HG02852 (cell line): ENCODE data around the gene KCNF1.

Experiments used
- ATAC-seq: cut with Tn5 transposase; IDR thresholded peaks from one replicate; pipeline ENCODE4 v1.9.1; 2021; ENCODE audit warnings: mild to moderate bottlenecking, moderate library complexity; ENCODE audit not compliant: unreplicated experiment

Gene KCNF1

DNA sequence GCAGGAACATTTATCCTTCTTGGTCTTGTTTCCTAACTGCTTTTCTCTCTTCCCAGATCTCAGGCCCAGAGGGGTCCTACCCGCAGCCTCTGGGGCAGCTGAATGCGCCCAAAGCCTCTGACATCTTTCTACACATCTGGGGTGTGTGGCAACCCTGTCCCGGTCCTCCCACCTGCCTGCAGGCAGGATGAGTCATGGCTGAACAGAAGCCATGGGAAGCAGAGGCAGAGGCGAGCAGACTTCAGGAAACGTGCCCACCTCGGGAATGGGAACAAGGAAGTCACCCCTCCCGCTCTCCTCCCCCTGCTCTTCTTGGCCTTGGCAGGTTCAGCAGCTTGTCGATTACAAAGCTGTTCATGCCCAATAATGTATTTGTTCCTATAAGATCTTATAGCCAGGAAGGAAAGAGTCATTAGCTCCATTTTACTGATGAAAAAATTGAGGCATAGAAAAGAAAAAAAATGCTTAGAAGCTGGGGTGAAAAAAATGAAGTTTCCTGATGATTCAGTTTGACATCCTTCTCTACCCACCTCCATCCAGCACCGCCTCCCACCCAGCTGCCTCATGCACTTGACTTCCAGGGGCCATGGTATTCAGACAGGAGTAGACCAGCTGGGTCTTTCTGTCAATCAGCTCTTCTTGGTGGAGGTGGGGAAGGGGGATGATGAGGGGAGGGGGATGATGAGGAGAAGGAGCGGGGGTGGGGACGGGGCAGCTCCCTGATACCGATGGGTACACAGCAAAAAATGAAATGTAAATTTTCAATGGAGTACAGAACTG, 10.4 kb upstream of the KCNF1 start:
- no peak for ATAC-seq

DNA sequence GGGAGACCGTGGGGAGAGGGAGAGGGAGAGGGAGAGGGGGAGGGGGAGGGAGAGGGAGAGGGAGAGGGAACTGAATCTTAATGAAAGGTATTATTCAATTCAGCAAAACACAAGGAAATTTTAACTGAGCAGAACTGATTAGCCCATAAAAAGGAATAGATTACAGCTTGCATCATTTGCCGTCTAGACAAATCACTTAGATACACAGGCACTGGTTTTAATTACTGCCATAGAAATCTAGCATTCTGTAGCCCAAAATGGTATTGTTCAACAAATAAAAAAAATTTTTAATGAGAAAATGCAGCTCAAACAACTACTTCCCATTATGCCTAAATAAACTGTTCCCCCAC, 7.9 kb upstream of the KCNF1 start:
- no peak for ATAC-seq

DNA sequence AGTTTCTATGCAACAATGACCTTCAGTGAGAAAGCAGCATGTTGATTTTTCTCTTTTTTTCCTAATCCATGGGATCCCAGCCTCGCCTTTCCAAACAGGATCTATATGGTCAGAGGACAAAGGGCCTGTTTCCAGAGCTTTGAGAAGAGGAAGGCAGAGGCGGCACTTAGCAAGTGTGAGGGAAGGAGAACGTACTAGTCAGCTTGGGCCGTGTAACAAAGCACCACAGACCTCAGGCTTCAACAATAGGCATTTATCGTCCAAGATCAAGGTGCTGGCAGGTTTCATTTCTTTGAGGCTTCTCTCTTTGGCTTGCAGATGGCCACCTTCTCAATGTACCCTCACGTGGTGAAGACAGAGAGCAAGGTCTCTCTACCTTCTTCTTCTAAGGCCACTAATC, 7.3 kb upstream of the KCNF1 start:
- ATAC-seq, result no peak

DNA sequence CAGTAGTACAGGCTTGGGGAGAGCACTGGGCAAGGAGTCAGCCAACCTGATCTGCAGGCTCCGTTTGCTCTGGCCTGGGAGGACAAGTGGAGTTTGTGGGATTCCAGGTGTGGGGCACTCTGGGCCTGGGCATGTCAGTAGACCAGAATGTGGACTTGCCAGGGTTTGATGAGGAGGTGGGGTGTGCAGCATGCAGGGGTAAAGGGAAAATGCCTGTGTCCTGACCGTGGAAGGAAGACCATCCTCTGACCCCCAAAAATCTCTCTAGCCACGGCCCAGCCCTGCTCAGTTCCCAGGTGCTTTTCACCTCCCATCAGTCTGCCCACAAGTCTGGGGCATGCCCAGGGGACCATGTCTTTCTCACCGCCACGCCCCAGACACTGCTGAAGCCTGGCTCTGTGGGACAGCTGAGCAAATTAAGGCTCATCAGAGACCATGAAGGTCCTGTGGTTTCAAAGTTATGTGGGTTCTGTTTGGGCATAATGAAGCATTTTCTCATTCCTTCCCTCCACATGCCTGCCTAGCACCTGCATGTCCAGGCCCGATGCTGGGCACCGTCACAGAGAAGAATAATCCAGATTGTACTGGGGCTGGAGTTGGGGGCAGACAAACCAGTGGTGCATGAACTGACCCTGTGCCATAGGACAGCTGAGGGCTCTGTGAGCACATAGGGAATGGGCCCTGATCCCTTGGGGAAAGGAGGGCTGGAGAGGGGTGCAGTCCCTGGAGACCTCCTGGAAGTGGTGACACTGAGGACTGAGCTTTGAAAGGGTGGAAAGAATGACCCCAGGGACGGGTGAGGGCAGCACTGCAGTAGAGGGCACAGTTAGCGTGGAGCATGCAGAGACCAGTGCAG, 6.5 kb upstream of the KCNF1 start:
- ATAC-seq, result no peak

DNA sequence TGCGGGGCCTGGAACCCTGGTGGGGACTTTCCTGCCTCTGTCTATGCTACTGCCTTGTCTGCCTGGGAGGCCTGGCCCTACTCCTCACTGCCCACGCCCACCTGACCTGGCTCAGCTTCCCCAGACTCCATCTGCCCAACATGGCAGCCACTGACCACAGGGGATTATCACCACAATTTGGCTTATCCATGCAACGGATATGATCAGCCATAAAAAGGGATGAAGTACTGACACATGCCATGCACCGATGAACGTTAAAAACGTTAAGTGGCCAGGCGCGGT, 5.9 kb upstream of the KCNF1 start:
- no peak for ATAC-seq

DNA sequence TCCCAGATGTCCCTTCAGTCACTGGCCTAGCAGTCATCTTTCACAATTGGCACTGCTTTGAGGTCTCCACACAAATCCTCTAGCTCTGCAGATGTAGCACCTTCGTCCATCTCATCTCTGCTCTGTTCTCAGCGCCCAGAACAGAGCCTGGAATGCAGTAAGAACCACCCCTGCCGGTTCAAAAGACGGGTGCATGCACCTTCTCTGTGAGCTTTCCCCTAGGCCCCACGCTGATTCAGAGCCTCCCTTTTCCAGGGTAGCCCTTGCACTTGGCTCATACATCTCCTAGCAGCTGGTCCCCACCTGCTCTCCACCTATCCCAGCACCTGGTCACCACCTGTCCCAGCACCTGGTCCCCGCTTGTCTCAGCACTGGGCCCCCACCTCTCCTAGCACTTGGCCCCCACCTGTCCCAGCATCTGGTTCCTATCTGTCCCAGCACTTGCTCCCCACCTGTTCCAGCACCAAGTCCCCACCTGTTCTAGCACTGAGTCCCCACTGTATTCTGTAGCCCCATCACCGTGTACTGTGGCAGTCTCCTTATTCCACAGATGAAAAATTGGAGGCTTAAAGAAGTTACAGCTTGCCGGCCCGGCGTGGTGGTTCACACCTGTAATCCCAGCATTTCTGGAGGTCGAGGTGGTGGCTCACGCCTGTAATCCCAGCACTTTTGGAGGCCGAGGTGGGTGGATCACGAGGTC, 4.7 kb upstream of the KCNF1 start:
- ATAC-seq, result no peak

DNA sequence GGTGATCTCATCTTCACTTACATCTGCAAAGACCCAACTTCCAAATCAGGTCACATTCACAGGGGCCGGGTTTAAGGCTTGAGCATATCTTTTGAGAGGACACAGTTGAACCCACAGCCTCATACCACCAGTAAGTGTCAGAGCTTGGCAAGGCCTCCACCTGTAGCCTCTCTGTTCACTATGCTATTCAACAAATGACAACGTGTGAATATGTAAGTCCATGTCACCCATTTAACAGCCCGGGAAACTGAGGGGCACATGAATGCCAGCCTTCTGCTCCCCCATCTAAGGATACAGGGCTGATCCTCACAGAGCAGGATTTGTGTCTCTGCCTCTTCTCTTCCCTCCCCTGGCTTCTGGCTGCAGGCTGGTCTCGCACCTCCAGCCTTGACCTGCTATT, 3.5 kb upstream of the KCNF1 start:
- ATAC-seq, result no peak

DNA sequence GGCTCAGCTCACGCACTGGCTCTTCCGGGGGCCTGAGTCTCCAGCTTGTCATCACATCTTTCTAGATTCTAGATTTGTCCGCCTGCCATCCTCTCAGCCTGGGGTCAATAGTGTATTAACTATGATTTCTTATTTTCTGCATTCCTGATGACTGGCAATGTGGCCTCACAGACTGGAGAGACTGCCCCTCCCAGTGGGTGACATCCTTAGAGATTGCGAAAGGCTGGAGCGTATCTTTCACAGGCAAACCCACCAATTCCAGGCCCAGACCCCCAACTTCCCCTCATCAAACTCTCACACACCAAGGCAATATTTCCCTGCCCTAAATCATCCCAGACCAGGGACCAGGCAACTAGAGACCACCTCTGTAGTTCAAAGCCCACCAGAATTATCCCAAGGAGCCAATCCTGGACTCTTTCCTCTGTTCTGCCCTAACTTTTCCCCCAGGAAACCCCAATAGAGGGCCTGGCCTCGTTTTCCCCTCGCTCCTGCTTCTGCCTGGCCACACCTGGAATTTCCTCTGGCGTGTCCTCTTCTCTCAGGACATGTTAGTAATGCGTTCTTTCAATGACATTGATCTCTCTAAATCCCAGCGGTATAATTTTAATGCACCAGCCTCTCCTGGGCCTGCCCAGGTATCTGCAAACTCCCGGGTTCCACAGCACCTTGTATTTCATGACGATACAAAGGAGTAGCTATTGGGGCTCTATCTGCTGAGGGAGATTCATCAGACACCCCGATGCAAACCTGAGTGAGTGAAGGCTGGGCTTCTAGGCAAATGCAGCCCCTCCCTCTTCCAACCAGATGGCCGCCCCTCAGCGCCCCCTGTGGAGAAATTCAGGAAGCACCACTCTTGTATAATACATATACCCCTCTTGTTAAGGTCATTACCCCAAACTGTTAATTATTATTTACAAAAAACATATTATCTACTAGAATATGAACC, 2.4 kb upstream of the KCNF1 start:
- ATAC-seq, result no peak

DNA sequence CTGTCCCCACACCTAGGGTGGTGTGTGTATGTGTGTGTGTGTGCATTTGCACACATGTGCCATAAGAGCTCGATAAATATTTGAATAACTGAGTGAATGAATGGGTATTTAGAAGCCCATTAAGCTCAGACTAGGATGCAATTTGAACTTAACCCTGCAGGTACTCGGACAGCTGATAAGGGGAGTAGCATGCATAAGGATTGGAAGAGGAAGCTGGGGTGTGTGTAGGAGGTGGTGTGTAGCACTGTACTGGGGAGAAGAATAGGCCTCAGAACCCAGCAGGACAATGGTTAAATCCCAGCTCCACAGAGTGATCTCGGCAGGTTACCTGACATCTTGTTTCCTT, 1.8 kb upstream of the KCNF1 start:
- no peak for ATAC-seq

DNA sequence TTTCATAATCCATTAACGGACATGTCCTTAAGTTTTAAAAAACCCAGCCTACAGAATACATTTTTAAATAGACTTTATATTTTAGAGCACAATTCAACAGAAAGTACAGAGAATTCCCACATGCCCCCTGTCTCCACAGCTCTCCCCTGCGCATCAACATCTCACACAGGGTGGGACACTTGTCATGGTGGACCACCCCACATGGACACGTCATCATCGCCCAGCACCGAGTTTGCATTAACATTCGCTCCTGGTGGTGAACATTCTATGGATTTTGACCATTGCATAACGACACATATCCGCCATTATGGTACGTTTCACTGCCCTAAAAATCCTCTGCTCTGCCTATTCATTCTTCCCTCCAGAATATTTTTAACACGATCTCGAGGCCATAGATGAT, 1.1 kb upstream of the KCNF1 start:
- no peak for ATAC-seq

DNA sequence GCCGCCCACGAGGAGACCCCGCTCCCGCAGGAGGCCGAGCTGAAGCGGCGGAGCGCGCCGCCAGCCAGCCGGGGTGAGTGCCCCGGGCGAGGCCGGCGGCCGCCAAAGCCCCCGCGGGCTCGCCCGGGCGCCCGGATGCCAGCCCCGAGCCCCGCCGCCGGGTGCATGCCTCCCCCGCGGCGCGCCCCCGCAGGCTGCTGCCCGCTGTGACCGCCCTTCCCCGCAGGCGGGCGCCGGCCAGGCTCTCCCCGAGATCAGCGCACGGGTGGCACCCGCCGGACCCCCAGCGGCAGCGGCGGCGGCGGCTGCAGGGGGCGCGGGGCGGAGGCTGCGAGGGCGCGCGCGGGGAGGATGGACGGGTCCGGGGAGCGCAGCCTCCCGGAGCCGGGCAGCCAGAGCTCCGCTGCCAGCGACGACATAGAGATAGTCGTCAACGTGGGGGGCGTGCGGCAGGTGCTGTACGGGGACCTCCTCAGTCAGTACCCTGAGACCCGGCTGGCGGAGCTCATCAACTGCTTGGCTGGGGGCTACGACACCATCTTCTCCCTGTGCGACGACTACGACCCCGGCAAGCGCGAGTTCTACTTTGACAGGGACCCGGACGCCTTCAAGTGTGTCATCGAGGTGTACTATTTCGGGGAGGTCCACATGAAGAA, 470 bp downstream of the KCNF1 start:
- ATAC-seq, result no peak

DNA sequence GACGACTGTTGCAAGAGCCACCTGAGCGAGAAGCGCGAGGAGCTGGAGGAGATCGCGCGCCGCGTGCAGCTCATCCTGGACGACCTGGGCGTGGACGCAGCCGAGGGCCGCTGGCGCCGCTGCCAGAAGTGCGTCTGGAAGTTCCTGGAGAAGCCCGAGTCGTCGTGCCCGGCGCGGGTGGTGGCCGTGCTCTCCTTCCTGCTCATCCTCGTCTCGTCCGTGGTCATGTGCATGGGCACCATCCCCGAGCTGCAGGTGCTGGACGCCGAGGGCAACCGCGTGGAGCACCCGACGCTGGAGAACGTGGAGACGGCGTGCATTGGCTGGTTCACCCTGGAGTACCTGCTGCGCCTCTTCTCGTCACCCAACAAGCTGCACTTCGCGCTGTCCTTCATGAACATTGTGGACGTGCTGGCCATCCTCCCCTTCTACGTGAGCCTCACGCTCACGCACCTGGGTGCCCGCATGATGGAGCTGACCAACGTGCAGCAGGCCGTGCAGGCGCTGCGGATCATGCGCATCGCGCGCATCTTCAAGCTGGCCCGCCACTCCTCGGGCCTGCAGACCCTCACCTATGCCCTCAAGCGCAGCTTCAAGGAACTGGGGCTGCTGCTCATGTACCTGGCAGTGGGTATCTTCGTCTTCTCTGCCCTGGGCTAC, 1.2 kb downstream of the KCNF1 start:
- no peak for ATAC-seq

DNA sequence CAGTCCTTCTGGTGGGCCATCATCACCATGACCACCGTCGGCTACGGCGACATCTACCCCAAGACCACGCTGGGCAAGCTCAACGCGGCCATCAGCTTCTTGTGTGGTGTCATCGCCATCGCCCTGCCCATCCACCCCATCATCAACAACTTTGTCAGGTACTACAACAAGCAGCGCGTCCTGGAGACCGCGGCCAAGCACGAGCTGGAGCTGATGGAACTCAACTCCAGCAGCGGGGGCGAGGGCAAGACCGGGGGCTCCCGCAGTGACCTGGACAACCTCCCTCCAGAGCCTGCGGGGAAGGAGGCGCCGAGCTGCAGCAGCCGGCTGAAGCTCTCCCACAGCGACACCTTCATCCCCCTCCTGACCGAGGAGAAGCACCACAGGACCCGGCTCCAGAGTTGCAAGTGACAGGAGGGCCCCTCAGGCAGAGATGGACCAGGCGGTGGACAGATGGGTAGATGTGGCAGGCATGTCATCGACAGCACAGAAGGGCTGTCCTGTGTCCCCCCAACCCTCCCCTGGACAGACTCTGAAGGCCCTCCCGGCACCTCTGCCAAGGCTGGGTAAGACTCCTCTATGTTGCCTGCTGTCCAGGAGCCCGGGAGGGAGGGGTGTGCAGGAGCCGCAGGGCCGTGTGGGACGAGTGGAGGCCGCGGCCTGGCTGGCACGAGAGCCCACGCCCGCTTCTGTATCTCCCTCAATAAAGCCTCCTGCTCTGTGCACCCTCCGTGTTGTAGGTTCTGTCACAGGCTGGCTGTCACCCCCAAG, 2.0 kb downstream of the KCNF1 start:
- ATAC-seq, result no peak

DNA sequence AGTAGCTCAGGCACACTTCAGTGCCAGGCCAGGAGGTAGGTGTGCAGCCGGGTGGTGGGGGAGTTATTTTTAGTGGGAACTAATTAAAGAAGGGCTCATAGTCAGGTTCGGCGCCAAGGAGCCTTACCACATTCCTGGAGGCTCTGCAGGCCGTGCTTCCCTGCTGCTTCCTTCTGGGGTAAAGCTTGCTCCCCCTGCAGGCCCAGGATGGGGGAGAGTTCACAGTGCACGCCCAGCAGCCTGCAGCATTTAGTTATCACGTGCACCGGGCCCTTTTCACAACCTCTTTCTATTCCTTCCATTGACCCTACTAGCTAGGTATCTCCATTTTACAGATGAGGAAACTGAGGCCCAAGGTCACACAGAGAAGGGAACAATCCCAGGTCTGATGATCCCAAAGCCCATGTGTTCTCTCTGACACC, 2.5 kb downstream of the KCNF1 start:
- ATAC-seq, result no peak

DNA sequence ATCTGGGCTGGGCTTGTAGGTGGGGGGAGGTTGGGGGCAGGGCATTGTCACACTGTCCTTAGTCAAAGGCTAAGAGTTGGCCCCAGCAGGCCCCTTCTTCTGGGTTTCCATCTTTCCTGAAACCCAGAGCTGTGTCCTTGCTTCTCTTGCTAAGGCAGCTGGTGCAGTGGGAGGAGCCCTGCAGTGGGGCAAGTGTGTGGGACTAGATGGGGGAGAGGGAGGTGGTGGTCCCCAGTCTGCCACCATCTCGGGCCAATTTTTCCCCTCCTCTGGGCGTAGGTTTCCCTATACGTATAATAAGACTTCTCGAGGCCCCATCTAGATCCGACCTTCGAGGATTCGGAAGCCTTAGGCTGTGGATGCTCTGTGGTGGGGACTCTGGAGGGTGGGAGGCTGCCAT, 3.5 kb downstream of the KCNF1 start:
- no peak for ATAC-seq

DNA sequence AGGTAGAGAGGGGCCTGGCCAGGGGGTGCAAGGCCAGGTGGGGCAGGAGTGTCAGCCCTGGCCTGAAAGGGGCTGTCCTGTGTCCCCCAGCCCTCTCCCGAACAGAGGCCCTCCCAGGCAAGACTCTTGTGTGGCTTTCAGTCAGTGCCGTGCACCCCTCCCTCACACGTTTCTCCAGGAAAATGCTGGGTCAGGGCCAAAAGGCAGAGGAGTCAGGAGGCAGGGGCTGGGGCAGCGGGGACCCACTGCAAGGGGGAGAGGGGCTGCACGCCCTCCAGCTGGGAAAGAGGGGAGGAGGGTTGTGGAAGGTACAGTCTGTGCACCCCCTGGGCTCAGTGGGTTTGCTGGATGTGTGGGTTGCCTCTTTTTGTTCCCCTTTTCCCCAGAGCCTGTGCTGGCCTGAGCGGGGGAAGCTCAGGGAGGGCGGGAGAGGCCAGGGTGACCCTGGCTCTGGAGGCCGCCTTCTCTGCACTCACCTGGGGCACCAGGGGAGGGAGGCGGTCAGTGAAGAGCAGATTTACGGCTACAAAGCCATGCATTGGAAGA, 4.1 kb downstream of the KCNF1 start:
- no peak for ATAC-seq

DNA sequence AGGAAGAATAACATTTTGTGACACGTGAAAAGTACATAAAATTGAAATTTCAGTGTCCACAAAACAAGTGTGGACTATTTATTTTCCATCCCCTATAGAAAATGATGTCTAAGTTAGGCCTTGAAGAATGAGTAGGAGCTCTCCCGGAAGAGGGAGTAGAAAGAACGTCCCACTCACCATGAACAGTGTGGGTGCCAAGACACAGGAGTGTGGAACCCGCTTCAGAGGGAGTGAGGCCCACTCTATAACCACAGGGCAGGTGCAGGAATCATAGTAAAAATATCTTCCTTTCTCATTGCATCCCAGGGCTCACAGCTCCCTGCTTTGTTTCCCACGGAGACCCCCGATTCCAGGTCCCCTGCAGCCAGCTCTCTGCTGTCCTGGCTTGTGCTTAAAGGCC, 5.2 kb downstream of the KCNF1 start:
- ATAC-seq, result no peak

DNA sequence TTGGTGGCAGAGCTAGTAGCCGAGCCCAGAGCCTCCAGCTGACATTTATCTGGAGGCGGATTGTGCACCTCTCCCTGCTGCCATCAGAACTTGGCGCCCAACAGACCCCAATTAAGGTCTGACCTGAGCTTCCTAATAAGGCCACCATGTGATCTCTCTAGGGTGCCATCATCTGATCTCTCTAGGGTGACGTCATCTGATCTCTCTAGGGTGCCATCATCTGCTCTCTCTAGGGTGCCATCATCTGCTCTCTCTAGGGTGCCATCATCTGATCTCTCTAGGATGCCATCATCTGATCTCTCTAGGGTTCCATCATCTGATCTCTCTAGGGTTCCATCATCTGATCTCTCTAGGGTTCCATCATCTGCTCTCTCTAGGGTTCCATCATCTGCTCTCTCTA, 6.2 kb downstream of the KCNF1 start:
- no peak for ATAC-seq
